PC-9 (cell line): Measurements from ENCODE around the gene GANAB. TPM values are rescaled to one million over a fixed set of nuclear protein-coding genes. Genes with fewer than 3 reads are reported as not detected.

Experiments
- BruUV-seq: library from RNA; stranded (reverse); fragments of 400-500 nt; replicated peaks from 2 replicates; lab custom pipeline; 2021; lab: Mats Ljungman, UMichigan
- CTCF ChIA-PET: fragments of 300-600 bp; sonication (Branson Sonifier 250); formaldehyde crosslinking; loops from one replicate; lab custom pipeline; 2022; ENCODE audit warnings: antibody characterized with exemption; lab: Charles Lee
- POLR2A ChIA-PET: fragments of 300-600 bp; sonication (Branson Sonifier 250); formaldehyde crosslinking; loops from one replicate; lab custom pipeline; 2022; ENCODE audit warnings: antibody characterized with exemption; ENCODE audit not compliant: unreplicated experiment; lab: Charles Lee
- DNase-seq, 2 experiments: peaks; one replicate each; pipeline versions ENCODE4 v3.0.0 to v3.0.0-alpha.2; 2015 to 2022; ENCODE audit warnings: mixed read lengths in 1 of 2
- H2AFZ ChIP-seq: fragments of 200-600 bp; sonication (generic); 2 replicates; pipeline ENCODE4 v1.8.1; 2017; ENCODE audit warnings: antibody characterized with exemption
- H3F3A ChIP-seq: fragments of 200-600 bp; sonication (generic); 2 replicates; pipeline ENCODE4 v1.8.1; 2017; ENCODE audit warnings: antibody characterized with exemption, mild to moderate bottlenecking, low read depth; ENCODE audit not compliant: insufficient read depth
- H3K27ac ChIP-seq: fragments of 200-600 bp; sonication (generic); 2 replicates; pipeline ENCODE4 v1.6.1; 2016; ENCODE audit warnings: mixed run types
- H3K27me3 ChIP-seq: fragments of 200-600 bp; sonication (generic); 2 replicates; pipeline ENCODE4 v1.6.1; 2016; ENCODE audit warnings: low read depth, mixed run types; ENCODE audit not compliant: insufficient read depth
- H3K36me3 ChIP-seq: fragments of 200-600 bp; sonication (generic); 2 replicates; pipeline ENCODE4 v1.6.1; 2016; ENCODE audit warnings: low read depth, mixed run types
- H3K4me1 ChIP-seq: fragments of 200-600 bp; sonication (generic); replicated peaks from 2 replicates; pipeline ENCODE4 v1.6.1; 2016; ENCODE audit warnings: mixed run types; ENCODE audit not compliant: insufficient read depth
- H3K4me2 ChIP-seq: fragments of 200-600 bp; sonication (generic); 2 replicates; pipeline ENCODE4 v1.6.1; 2017; ENCODE audit warnings: mixed run types
- H3K4me3 ChIP-seq: fragments of 200-600 bp; sonication (generic); 2 replicates; pipeline ENCODE4 v1.6.1; 2016; ENCODE audit warnings: mixed run types
- H3K79me2 ChIP-seq: fragments of 200-600 bp; sonication (generic); 2 replicates; pipeline ENCODE4 v1.6.1; 2017; ENCODE audit warnings: low read depth, mixed run types
- H3K9me2 ChIP-seq: fragments of 200-600 bp; sonication (generic); 2 replicates; pipeline ENCODE4 v1.8.1; 2017; ENCODE audit warnings: mild to moderate bottlenecking; ENCODE audit not compliant: insufficient read depth
- H3K9me3 ChIP-seq: fragments of 200-600 bp; sonication (generic); 2 replicates; pipeline ENCODE4 v1.8.1; 2016; ENCODE audit warnings: low read depth; ENCODE audit not compliant: insufficient read depth
- H4K20me1 ChIP-seq: fragments of 200-600 bp; sonication (generic); 2 replicates; pipeline ENCODE4 v1.8.1; 2017; ENCODE audit not compliant: insufficient read depth
- EZH2 ChIP-seq: fragments of 200-600 bp; sonication (generic); IDR thresholded peaks from 2 replicates; pipeline ENCODE4 v1.8.0; 2017; ENCODE audit warnings: antibody characterized with exemption, low read depth
- intact Hi-C: fragments of 100-400 bp; cut with micrococcal nuclease; formaldehyde crosslinking; loops from one replicate; pipeline ENCODE4 v1.10.0; 2022; ENCODE audit not compliant: unreplicated experiment
- total RNA-seq: library from RNA; stranded (reverse); gene quantifications from 2 replicates; pipeline ENCODE4 v1.2.3, GENCODE V29; 2021
- TF ChIP-seq, protein P1 (sequence below): fragments of 200-600 bp; sonication (generic); conservative IDR thresholded peaks from 2 replicates; pipeline ENCODE4 v1.6.1; 2017; ENCODE audit warnings: mixed run types, antibody characterized with exemption, mild to moderate bottlenecking, moderate library complexity

Gene GANAB
- total RNA-seq, 1 experiment from 2014 or later: 478 TPM

DNA sequence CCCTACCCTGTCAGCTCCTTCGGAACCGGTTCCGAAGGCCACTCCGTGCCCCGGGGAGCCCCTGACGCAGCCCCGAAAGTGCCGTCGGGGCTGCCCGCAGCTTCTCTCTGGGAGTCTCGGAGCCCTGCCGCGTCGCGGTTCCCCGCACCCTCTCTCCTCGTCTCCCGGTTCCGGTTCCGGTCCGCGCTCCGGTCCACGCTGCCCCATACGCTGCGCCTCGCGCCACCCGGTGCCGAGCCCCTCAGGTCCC lies 45.4 kb downstream of the GANAB start:
- Histone ChIP-seq H4K20me1 (no peaks in the 10 kb centered on the region; the same call in 1 of the 2 replicates), H3F3A (peaks cover 64% of the 10 kb centered on the region), H3K36me3 (peaks cover 15% of the 10 kb centered on the region), H3K4me2 (peak overlapping the region; percentile 94), H3K27ac (peak overlapping the region; percentile 67), H3K79me2 (peaks cover 38% of the 10 kb centered on the region), H2AFZ (peak overlapping the region; percentile 92), H3K4me1 (peaks cover 17% of the 10 kb centered on the region), H3K4me3 (peak overlapping the region; percentile 95), H3K9me3 (no peaks in the 10 kb centered on the region), H3K9me2 (no peaks in the 10 kb centered on the region), H3K27me3 (no peaks in the 10 kb centered on the region)
- no peak for TF ChIP-seq EZH2
- TF ChIP-seq, protein P1, sequence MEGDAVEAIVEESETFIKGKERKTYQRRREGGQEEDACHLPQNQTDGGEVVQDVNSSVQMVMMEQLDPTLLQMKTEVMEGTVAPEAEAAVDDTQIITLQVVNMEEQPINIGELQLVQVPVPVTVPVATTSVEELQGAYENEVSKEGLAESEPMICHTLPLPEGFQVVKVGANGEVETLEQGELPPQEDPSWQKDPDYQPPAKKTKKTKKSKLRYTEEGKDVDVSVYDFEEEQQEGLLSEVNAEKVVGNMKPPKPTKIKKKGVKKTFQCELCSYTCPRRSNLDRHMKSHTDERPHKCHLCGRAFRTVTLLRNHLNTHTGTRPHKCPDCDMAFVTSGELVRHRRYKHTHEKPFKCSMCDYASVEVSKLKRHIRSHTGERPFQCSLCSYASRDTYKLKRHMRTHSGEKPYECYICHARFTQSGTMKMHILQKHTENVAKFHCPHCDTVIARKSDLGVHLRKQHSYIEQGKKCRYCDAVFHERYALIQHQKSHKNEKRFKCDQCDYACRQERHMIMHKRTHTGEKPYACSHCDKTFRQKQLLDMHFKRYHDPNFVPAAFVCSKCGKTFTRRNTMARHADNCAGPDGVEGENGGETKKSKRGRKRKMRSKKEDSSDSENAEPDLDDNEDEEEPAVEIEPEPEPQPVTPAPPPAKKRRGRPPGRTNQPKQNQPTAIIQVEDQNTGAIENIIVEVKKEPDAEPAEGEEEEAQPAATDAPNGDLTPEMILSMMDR: no peak
- CTCF ChIA-PET: interaction anchor here (0.6 to 1.8 kb wide), 3 partner anchors 11 to 205 kb away, joined by 3 to 17 read pairs (median 12); no protein-coding TSS in a partner anchor
- POLR2A ChIA-PET: interaction anchor here (0.6 to 1.1 kb wide), 2 partner anchors 9 to 271 kb away, joined by 4 to 15 read pairs; partner anchors contain the start of gene TUT1
- DNase-seq: no peak
- BruUV-seq: no TSS peak
- intact Hi-C loops: loop anchor here (1.0 kb wide), 1 partner anchor 10 kb away; the partner anchor contains the start of gene TUT1

GRCh38 chr11:62600367-62601121 lies 45.9 kb downstream of the GANAB start:
- TF ChIP-seq EZH2: no peak
- TF ChIP-seq, protein P1: no peak
- H2AFZ ChIP-seq: peak overlapping the region; percentile 92
- H3K79me2 ChIP-seq: peaks cover 38% of the 10 kb centered on the region
- DNase-seq: no peak
- peak overlapping the region; percentile 67 for H3K27ac ChIP-seq
- peak overlapping the region; percentile 94 for H3K4me2 ChIP-seq
- H3K4me3 ChIP-seq: peak overlapping the region; percentile 95
- H3K4me1 ChIP-seq: peaks cover 17% of the 10 kb centered on the region
- no TSS peak for BruUV-seq
- no peaks in the 10 kb centered on the region for H3K27me3 ChIP-seq
- CTCF ChIA-PET: interaction anchor here (0.6 to 1.8 kb wide), 3 partner anchors 11 to 205 kb away, joined by 3 to 17 read pairs (median 12); no protein-coding TSS in a partner anchor
- no peaks in the 10 kb centered on the region for H3K9me2 ChIP-seq
- H3K36me3 ChIP-seq: peaks cover 15% of the 10 kb centered on the region
- intact Hi-C loops: loop anchor here (1.0 kb wide), 1 partner anchor 9 kb away; the partner anchor contains the start of gene TUT1
- no peaks in the 10 kb centered on the region for H3K9me3 ChIP-seq
- H4K20me1 ChIP-seq: no peaks in the 10 kb centered on the region; the same call in 1 of the 2 replicates
- POLR2A ChIA-PET: interaction anchor here (1.0 kb wide), 1 partner anchor 27 kb away, joined by 5 read pairs; no protein-coding TSS in a partner anchor
- H3F3A ChIP-seq: peaks cover 64% of the 10 kb centered on the region

DNA sequence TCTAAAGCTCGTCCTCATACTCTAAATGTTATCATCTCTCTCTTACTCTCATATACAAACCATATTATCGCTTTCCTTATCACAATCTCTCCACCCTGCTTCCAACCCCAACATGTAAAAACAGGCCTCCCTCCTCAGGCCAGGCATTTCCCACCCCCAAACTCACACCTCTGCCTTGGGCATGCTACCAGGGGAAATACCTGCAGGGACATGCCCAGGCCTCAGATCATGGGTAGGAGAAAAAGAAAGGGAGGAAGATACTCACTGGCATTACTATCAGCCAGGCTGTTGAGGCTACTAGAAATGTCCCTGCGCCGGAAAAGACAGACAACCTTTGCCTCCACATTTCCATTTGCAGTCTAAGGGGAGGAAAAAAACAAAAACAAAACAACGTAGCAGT lies 46.5 kb downstream of the GANAB start:
- intact Hi-C loops: no loop called here
- no peak for DNase-seq
- no peaks in the 10 kb centered on the region; the same call in 1 of the 2 replicates for H4K20me1 ChIP-seq

More for the DNA sequence above, 46.5 kb downstream of the GANAB start:
- CTCF ChIA-PET: interaction anchor here (0.6 to 1.4 kb wide), 2 partner anchors 39 to 175 kb away, joined by 3 to 7 read pairs; no protein-coding TSS in a partner anchor
- no peak for TF ChIP-seq EZH2
- TF ChIP-seq, protein P1: no peak
- POLR2A ChIA-PET: interaction anchor here (0.6 to 1.0 kb wide), 5 partner anchors 26 to 186 kb away, joined by 3 to 5 read pairs (median 4); partner anchors contain the start of gene UQCC3
- Histone ChIP-seq H2AFZ (no peak overlapping the region), H3K36me3 (peaks cover 15% of the 10 kb centered on the region), H3K27ac (no peak overlapping the region), H3K9me3 (no peaks in the 10 kb centered on the region), H3K4me2 (peak overlapping the region; percentile 94), H3K9me2 (no peaks in the 10 kb centered on the region), H3K79me2 (peaks cover 38% of the 10 kb centered on the region), H3K27me3 (no peaks in the 10 kb centered on the region), H3K4me1 (peaks cover 17% of the 10 kb centered on the region), H3K4me3 (peak overlapping the region; percentile 95), H3F3A (peaks cover 61% of the 10 kb centered on the region)
- TSS peak; percentile 36 for BruUV-seq
